Islet of Langerhans (tissue), 1 donor: ENCODE data around the gene ANGPTL2.
"Not testable (repeated sequence)": the region's sequence is repeated elsewhere in the genome, so short reads cannot be mapped to it uniquely, and the experiment has no call there.

Experiments used
- FAIRE-seq: peaks from one replicate; lab custom pipeline; 2011; peaks lifted over from hg19 to GRCh38; lab: Jason Lieb, UNC

ANGPTL2 gene

GRCh38 chr9:127122176-127123063, at the start of gene ANGPTL2:
Gene ANGPTL2 (minus strand): TSS chr9:127122635. CDS start chr9:127108731, 13,904 bp downstream.
- FAIRE-seq: no peak

DNA sequence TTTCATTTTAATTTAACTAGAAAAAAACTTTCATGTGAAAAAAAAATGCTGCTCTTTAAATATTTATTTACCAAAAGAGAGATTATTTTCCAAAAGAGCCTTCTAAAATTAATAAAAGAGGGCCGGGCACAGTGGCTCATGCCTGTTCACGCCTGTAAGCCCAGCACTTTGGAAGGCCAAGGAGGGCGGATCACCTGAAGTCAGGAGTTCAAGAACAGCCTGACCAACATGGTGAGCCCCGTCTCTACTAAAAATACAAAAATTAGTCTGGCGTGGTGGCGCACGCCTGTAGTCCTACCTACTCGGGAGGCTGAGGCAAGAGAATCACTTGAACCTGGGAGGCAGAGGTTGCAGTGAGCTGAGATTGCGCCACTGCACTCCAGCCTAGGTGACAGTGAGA, 48.9 kb upstream of the ANGPTL2 start:
- FAIRE-seq: not testable (repeated sequence)

GRCh38 chr9:127170652-127171051, 48.2 kb upstream of the ANGPTL2 start:
- no peak for FAIRE-seq

DNA sequence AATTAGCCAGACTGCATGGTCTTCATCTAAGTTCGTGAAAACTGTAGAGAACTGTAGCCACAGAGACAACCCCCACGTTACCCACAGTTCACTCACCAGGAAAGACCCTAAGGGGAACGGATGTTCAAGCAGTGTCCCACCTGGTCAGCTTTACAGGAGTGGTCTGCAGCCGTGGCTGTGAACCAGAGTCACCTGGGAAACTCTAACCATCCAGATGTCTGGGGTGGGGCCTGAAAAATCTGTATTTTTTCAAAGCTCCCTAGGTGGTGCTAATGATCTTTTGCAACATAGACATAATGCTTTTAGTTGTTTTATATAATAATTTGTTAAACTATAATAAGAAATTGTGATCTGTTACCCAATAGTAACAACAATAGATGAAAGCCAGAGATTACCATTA, 47.7 kb upstream of the ANGPTL2 start:
- FAIRE-seq: no peak

- FAIRE-seq: no peak
Measured at GRCh38 chr9:127169575-127169883, 47.1 kb upstream of the ANGPTL2 start.

- FAIRE-seq: no peak
Measured at GRCh38 chr9:127168756-127169574, 46.5 kb upstream of the ANGPTL2 start.

DNA sequence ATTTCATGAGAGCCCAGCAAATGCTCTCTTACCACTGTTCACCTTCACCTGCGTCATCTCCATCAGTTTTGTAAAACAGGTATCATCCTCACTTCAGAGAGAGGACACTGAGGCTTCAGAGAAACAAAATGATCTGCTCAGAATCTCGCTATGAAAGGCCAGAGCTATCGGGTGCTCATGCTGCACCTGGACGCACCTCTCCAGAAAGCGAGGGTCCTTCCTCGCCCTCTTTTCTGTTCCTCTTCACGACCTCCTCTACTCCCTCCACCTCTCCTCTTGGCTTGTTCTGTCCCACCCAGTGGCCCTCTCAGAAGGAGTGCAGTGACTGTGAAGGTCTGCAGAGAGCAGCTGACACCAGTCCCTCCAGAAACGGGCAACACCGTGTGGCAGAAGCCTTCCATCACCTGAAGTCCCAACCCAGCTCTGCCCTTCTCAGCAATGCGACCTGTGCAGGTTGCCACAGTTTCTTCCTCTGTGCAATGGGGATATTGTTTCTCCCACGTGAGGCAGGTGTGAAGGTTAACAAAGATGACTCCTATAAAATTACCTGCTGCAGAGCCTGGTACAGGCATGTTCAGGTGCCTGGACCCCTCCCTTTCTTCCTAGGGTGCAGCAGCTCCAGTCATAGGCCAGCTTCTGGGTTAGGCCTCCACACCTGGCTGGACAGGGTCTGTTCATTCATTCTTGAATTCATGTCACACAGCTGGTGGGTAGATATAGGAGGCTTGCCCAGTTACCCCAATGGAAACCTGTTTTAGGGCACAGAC, 45.3 kb upstream of the ANGPTL2 start:
- no peak for FAIRE-seq

GRCh38 chr9:127166651-127167524, 44.5 kb upstream of the ANGPTL2 start:
- no peak for FAIRE-seq

- no peak for FAIRE-seq
Measured at GRCh38 chr9:127166111-127166510, 43.7 kb upstream of the ANGPTL2 start.

DNA sequence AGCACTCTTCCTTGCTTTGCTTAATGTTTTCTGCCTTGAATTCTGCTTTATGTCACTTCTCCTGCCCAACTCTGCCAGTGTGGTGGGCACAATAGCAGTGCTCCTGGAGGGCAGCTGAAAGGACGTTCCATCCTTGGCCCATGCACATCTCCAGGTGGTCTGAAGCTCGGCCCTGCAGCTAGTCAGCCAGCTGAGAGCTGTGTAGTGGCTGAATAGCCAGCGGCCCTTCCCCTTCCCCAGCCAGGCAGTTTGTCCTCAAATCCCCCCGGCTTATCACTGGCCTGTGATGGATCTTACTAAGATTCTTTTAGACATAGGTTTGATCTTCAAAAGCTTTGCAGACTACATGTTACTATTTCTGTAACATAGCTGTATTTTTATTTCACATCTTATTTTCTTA, 42.7 kb upstream of the ANGPTL2 start:
- no peak for FAIRE-seq

GRCh38 chr9:127163409-127163808, 41.0 kb upstream of the ANGPTL2 start:
- FAIRE-seq: no peak

DNA sequence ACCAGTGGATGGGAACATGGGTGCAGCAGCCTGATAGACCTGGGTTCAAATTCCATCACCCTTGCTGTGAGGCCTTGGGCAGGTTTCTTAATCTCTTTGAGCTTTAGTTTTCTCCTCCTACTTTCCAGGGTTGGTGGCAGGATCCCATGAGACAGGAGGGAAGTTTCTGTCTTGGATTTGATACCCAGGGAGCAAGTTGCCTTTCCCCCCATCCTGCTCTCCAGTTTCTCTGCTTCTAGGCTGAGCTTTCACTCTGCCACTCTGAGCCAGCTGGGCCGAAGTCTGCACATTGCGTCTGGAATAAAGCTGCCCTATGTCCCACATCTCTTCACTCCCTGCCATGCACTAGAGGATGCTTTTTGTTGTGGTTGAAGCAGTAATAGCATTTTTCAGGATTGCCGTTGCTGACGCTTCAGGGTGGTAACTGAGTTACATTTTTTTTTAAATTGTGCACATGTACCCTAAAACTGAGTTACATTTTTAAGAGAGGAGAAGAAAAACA, 40.5 kb upstream of the ANGPTL2 start:
- FAIRE-seq: no peak

DNA sequence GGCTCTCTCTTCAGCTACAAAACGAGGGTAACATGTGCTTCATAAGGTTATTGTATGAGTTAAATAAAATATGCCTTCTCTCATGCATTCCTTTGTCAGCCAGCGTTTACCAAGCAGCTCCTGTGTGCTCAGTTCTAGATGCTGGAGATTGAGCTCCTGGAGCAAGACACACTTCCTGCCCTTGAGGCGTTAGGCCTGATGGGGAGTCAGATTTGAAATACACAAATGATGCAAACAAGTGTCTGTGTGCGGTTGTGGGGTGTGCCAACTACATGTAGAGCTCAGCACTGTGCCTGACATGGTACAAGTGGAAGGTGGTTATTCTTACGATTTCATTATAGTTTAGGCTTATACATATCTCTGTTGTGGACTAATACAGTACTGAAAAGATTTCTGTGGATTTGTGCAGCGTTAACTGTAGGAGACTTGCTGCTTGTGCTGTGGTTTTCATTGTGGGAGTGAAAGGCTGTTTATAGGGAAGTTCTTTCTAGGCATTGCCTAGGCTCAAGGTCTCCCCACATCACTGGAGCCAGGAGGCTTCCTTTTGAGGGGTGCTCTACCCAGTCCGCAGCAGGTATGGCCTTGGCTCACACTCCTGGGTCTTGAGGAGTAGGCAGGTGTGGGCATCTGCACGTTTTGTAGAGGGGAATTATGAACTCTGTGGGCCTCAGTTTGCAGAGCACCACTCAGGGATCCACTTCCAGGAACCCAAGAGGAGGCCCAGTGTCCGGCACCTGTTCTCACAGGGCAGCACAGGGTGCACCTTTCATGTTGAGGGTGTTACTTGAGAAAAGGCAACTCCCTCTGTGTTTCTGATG, 39.8 kb upstream of the ANGPTL2 start:
- FAIRE-seq: no peak

DNA sequence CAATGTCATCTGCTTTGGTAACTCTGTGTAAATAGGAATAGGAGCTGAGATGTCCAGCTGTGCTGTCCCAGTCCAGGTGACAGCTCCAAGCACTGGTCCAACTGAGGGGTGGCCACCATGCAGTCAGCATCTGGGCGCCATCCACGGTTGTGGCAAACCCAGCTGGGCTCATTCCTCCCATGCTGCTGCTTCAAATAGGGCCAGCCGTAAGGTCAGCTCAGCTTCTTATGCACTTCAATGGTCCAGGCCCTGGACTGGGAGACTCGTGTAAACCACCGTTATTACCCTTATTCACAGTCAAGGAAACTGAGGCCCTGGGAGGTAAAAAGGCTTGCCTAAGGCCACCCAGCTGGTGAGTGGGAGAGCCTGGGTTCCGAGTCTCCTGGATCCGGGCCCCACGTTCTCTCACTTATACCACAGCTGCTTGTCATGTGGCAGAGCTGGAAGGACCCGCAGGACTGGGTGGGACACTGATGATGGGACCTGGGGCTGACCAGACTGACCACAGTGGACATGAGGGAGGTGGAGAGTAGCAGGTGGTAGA, 38.7 kb upstream of the ANGPTL2 start:
- FAIRE-seq: no peak

GRCh38 chr9:127159949-127160610, 37.6 kb upstream of the ANGPTL2 start:
- no peak for FAIRE-seq

DNA sequence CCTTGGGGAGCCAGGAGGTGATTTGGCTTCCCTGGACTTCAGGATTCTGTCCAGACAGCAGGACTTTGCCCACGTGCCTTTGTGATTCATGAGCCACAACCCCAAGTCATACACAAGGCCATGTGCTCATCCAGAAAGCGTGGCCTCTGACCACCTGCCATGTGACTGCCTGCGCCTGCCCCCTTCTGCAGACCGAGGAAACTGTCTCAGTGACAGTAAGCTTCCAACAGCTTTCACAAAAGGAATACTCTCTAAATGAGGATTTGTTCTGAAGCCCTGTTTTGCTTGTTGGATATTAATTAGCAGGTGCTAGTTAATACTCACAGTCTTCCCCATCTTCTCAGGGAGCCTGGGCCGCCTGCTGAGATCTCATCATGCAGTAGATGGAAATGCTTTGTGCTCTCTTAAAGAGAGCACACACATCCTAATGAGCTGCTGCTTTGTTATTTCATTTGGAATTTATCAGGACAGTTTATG, 36.9 kb upstream of the ANGPTL2 start:
- FAIRE-seq: no peak

GRCh38 chr9:127158786-127159324, 36.4 kb upstream of the ANGPTL2 start:
- no peak for FAIRE-seq

DNA sequence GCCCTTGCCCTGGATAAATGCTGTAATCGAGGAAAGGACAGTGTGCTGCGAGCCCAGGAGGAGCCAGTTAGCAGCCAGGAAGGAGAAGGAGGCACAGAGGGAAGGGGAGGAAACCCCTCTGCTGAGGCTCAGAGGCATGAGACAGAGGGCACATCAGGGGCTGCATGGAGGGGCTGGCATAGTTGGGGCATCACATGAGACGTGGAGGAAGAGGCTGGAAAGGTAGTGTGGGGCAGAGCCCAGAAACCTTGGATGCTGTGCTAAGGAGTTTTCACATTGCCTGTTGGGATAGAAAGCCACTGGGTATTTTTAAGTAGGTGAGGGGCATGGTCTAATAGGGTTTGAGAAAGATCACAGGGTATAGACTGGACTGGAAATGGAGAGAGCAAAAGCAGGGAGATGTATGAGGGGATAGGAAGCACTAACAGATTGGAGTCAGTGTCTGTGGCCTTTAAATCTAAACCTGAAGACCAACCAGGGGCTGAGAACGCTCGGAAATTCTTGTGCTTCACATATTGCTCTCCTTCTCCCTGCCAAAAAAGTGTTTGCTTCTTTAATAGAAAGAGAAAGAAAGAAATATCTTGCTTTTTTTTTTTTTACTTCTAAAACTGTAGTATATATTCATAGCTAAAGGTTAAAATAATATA, 33.0 kb upstream of the ANGPTL2 start:
- FAIRE-seq: no peak
